SJSA1 (cell line): ENCODE results near the gene BTBD9. TPM values are rescaled to one million over a fixed set of nuclear protein-coding genes. Genes with fewer than 3 reads are reported as not detected.

Experiments
- DNase-seq, 2 experiments: peaks; one replicate each; pipeline ENCODE4 v3.0.0-alpha.2; 2015 to 2020; ENCODE audit warnings: low spot score in 2 of 2, low read depth in 1 of 2
- H3K27ac ChIP-seq: fragments of 250-450 bp; sonication (Bioruptor Pico); 2 replicates; pipeline ENCODE4 v1.5.1; 2020; ENCODE audit warnings: mild to moderate bottlenecking, moderate library complexity
- H3K27me3 ChIP-seq: fragments of 250-450 bp; sonication (Bioruptor Pico); replicated peaks from 2 replicates; pipeline ENCODE4 v1.5.1; 2020; ENCODE audit warnings: mild to moderate bottlenecking, moderate library complexity
- H3K36me3 ChIP-seq: fragments of 250-450 bp; sonication (Bioruptor Pico); 2 replicates; pipeline ENCODE4 v1.5.1; 2020; ENCODE audit warnings: mild to moderate bottlenecking
- H3K4me1 ChIP-seq: fragments of 250-450 bp; sonication (Bioruptor Pico); replicated peaks from 2 replicates; pipeline ENCODE4 v1.6.1; 2021; ENCODE audit warnings: mild to moderate bottlenecking
- H3K4me3 ChIP-seq: fragments of 250-450 bp; sonication (Bioruptor Pico); 2 replicates; pipeline ENCODE4 v1.5.1; 2020; ENCODE audit warnings: mild to moderate bottlenecking
- H3K9me3 ChIP-seq: fragments of 250-450 bp; sonication (Bioruptor Pico); replicated peaks from 2 replicates; pipeline ENCODE4 v1.5.1; 2020; ENCODE audit warnings: mild to moderate bottlenecking
- total RNA-seq: library from RNA; depleted of rRNA; stranded (reverse); fragments of >200 nt; shearing (Covaris generic); gene quantifications from 2 replicates; pipeline ENCODE4 v1.2.3, GENCODE V29; 2014

BTBD9 gene
- total RNA-seq, 1 experiment from 2014 or later = 8.5 TPM

- Histone ChIP-seq H3K4me1 (no peaks in the 10 kb centered on the region), H3K27me3 (no peaks in the 10 kb centered on the region), H3K36me3 (no peaks in the 10 kb centered on the region), H3K9me3 (no peaks in the 10 kb centered on the region), H3K27ac (no peak overlapping the region), H3K4me3 (no peak overlapping the region)
- no peak for DNase-seq
Observed at GRCh38 chr6:38191418-38191817, 448.3 kb downstream of the BTBD9 start.

GRCh38 chr6:38188677-38189335 is 450.9 kb downstream of the BTBD9 start:
- no peak overlapping the region for H3K4me3 ChIP-seq
- no peaks in the 10 kb centered on the region for H3K4me1 ChIP-seq
- DNase-seq = no peak
- H3K36me3 ChIP-seq = no peaks in the 10 kb centered on the region
- no peak overlapping the region for H3K27ac ChIP-seq
- H3K9me3 ChIP-seq = no peaks in the 10 kb centered on the region
- no peaks in the 10 kb centered on the region for H3K27me3 ChIP-seq

- no peak for DNase-seq
- no peaks in the 10 kb centered on the region for H3K9me3 ChIP-seq
- H3K4me1 ChIP-seq = no peaks in the 10 kb centered on the region
- no peaks in the 10 kb centered on the region for H3K27me3 ChIP-seq
- H3K36me3 ChIP-seq = no peaks in the 10 kb centered on the region
- H3K27ac ChIP-seq = no peak overlapping the region
- no peak overlapping the region for H3K4me3 ChIP-seq
Observed at GRCh38 chr6:38187811-38188590, 451.7 kb downstream of the BTBD9 start.

- no peaks in the 10 kb centered on the region for H3K4me1 ChIP-seq
- H3K36me3 ChIP-seq = no peaks in the 10 kb centered on the region
- no peaks in the 10 kb centered on the region for H3K9me3 ChIP-seq
- DNase-seq = no peak
- H3K4me3 ChIP-seq = no peak overlapping the region
- H3K27me3 ChIP-seq = no peaks in the 10 kb centered on the region
- no peak overlapping the region for H3K27ac ChIP-seq
Observed at GRCh38 chr6:38187325-38187724, 452.4 kb downstream of the BTBD9 start.

GRCh38 chr6:38185752-38186151 is 454.0 kb downstream of the BTBD9 start:
- DNase-seq = peak in 1 of 2 experiments; percentile 8
- H3K4me1 ChIP-seq = no peaks in the 10 kb centered on the region
- no peak overlapping the region for H3K4me3 ChIP-seq
- no peaks in the 10 kb centered on the region for H3K27me3 ChIP-seq
- no peak overlapping the region for H3K27ac ChIP-seq
- no peaks in the 10 kb centered on the region for H3K9me3 ChIP-seq
- no peaks in the 10 kb centered on the region for H3K36me3 ChIP-seq

GRCh38 chr6:38185244-38185643 is 454.5 kb downstream of the BTBD9 start:
- Histone ChIP-seq H3K36me3 (no peaks in the 10 kb centered on the region), H3K9me3 (no peaks in the 10 kb centered on the region), H3K4me3 (no peak overlapping the region), H3K27ac (no peak overlapping the region), H3K27me3 (no peaks in the 10 kb centered on the region), H3K4me1 (no peaks in the 10 kb centered on the region)
- no peak for DNase-seq

GRCh38 chr6:38184585-38185080 is 455.1 kb downstream of the BTBD9 start:
- Histone ChIP-seq H3K36me3 (no peaks in the 10 kb centered on the region), H3K9me3 (no peaks in the 10 kb centered on the region), H3K27me3 (no peaks in the 10 kb centered on the region), H3K27ac (no peak overlapping the region), H3K4me1 (no peaks in the 10 kb centered on the region), H3K4me3 (no peak overlapping the region)
- DNase-seq = peak in 1 of 2 experiments; percentile 13

GRCh38 chr6:38183856-38184584 is 455.7 kb downstream of the BTBD9 start:
- Histone ChIP-seq H3K27me3 (no peaks in the 10 kb centered on the region), H3K27ac (no peak overlapping the region), H3K9me3 (no peaks in the 10 kb centered on the region), H3K4me1 (no peaks in the 10 kb centered on the region), H3K4me3 (no peak overlapping the region), H3K36me3 (no peaks in the 10 kb centered on the region)
- peak in 1 of 2 experiments; percentile 27 for DNase-seq

- no peaks in the 10 kb centered on the region for H3K36me3 ChIP-seq
- DNase-seq = peak in 1 of 2 experiments; percentile 14
- H3K4me1 ChIP-seq = no peaks in the 10 kb centered on the region
- H3K27me3 ChIP-seq = no peaks in the 10 kb centered on the region
- H3K4me3 ChIP-seq = no peak overlapping the region
- H3K9me3 ChIP-seq = no peaks in the 10 kb centered on the region
- no peak overlapping the region for H3K27ac ChIP-seq
Observed at GRCh38 chr6:38182426-38182825, 457.3 kb downstream of the BTBD9 start.

GRCh38 chr6:38180586-38180985 is 459.1 kb downstream of the BTBD9 start:
- no peaks in the 10 kb centered on the region for H3K36me3 ChIP-seq
- H3K27me3 ChIP-seq = no peaks in the 10 kb centered on the region
- DNase-seq = no peak
- no peak overlapping the region for H3K27ac ChIP-seq
- no peaks in the 10 kb centered on the region for H3K9me3 ChIP-seq
- no peak overlapping the region for H3K4me3 ChIP-seq
- H3K4me1 ChIP-seq = no peaks in the 10 kb centered on the region

GRCh38 chr6:38179794-38180430 is 459.8 kb downstream of the BTBD9 start:
- DNase-seq = no peak
- Histone ChIP-seq H3K4me1 (no peaks in the 10 kb centered on the region), H3K4me3 (no peak overlapping the region), H3K9me3 (no peaks in the 10 kb centered on the region), H3K27ac (no peak overlapping the region), H3K27me3 (no peaks in the 10 kb centered on the region), H3K36me3 (no peaks in the 10 kb centered on the region)

GRCh38 chr6:38179300-38179699 is 460.4 kb downstream of the BTBD9 start:
- no peaks in the 10 kb centered on the region for H3K4me1 ChIP-seq
- H3K27me3 ChIP-seq = no peaks in the 10 kb centered on the region
- no peak for DNase-seq
- no peaks in the 10 kb centered on the region for H3K9me3 ChIP-seq
- no peak overlapping the region for H3K4me3 ChIP-seq
- no peaks in the 10 kb centered on the region for H3K36me3 ChIP-seq
- no peak overlapping the region for H3K27ac ChIP-seq

GRCh38 chr6:38178584-38178886 is 461.2 kb downstream of the BTBD9 start:
- DNase-seq = no peak
- H3K4me1 ChIP-seq = no peaks in the 10 kb centered on the region
- H3K27ac ChIP-seq = no peak overlapping the region
- no peaks in the 10 kb centered on the region for H3K27me3 ChIP-seq
- H3K4me3 ChIP-seq = no peak overlapping the region
- H3K36me3 ChIP-seq = no peaks in the 10 kb centered on the region
- H3K9me3 ChIP-seq = no peaks in the 10 kb centered on the region
